GM12878 (cell line): ENCODE data around the gene SLC28A2. TPM values are rescaled to one million over a fixed set of nuclear protein-coding genes. Genes with fewer than 3 reads are reported as not detected.

ENCODE experiments used
- ATAC-seq: fragments of 200-7000 bp; cut with Tn5 transposase; 3 replicates; pipeline ENCODE4 v1.9.1; 2020; ENCODE audit warnings: mild to moderate bottlenecking, moderate library complexity
- BruUV-seq: library from RNA; stranded (reverse); fragments of 400-500 nt; replicated peaks from 2 replicates; lab custom pipeline; 2021; lab: Mats Ljungman, UMichigan
- CTCF ChIA-PET: fragments of 300-600 bp; sonication (Branson Sonifier 250); formaldehyde crosslinking; extraction: SDS; loops from one replicate; lab custom pipeline; 2021; ENCODE audit warnings: inconsistent platforms; lab: Yijun Ruan, JAX
- POLR2A ChIA-PET: fragments of 350-600 bp; formaldehyde crosslinking; extraction: SDS; loops from one replicate; lab custom pipeline; 2021; ENCODE audit warnings: inconsistent platforms; lab: Charles Lee
- RAD21 ChIA-PET: fragments of 300-600 bp; sonication (Branson Sonifier 250); formaldehyde crosslinking; loops from one replicate; lab custom pipeline; 2023; ENCODE audit warnings: antibody characterized with exemption; ENCODE audit not compliant: unreplicated experiment; lab: Charles Lee
- SMC1A ChIA-PET: fragments of 300-600 bp; sonication (Branson Sonifier 250); formaldehyde crosslinking; loops from one replicate; lab custom pipeline; 2023; ENCODE audit not compliant: unreplicated experiment, uncharacterized antibody; lab: Charles Lee
- DNase-seq: peaks from one replicate; pipeline ENCODE4 v3.0.0-alpha.2; 2011; ENCODE audit warnings: low read depth, low spot score
- FAIRE-seq: peaks from 3 replicates; lab custom pipeline; 2011; peaks lifted over from hg19 to GRCh38; lab: Jason Lieb, UNC
- H2AFZ ChIP-seq: 2 replicates; pipeline ENCODE4 v1.6.0; 2011; ENCODE audit warnings: low read depth, low read length, control low read depth; ENCODE audit not compliant: control insufficient read depth
- H3K27ac ChIP-seq: 2 replicates; pipeline ENCODE4 v1.5.1; 2011; ENCODE audit warnings: control low read depth; ENCODE audit not compliant: control insufficient read depth, insufficient read depth
- H3K27me3 ChIP-seq, 2 experiments: replicated peaks in 1 of 2; 2 replicates each; pipeline versions ENCODE4 v1.6.0 to v1.6.1; 2011; ENCODE audit warnings: low read length in 1 of 2; ENCODE audit not compliant: control insufficient read depth in 2 of 2, insufficient read depth in 2 of 2
- H3K36me3 ChIP-seq, 2 experiments: 2 replicates each; pipeline ENCODE4 v1.5.1; 2011; ENCODE audit warnings: low read length in 1 of 2; ENCODE audit not compliant: control insufficient read depth in 2 of 2, insufficient read depth in 2 of 2
- H3K4me1 ChIP-seq: 2 replicates; pipeline ENCODE4 v1.6.1; 2011; ENCODE audit warnings: mild to moderate bottlenecking, low read length, moderate library complexity, mixed read lengths; ENCODE audit not compliant: control insufficient read depth, insufficient read depth
- H3K4me2 ChIP-seq: 2 replicates; pipeline ENCODE4 v1.6.0; 2011; ENCODE audit warnings: control low read depth; ENCODE audit not compliant: control insufficient read depth, insufficient read depth
- H3K4me3 ChIP-seq: fragments of 200-600 bp; sonication (generic); 2 replicates; pipeline ENCODE4 v1.5.1; 2016
- H3K79me2 ChIP-seq: 2 replicates; pipeline ENCODE4 v1.6.0; 2011; ENCODE audit warnings: low read length; ENCODE audit not compliant: control insufficient read depth, insufficient read depth
- H3K9ac ChIP-seq: 2 replicates; pipeline ENCODE4 v1.8.0; 2011; ENCODE audit warnings: low read length, control low read depth, mixed read lengths; ENCODE audit not compliant: control insufficient read depth, insufficient read depth
- H3K9me3 ChIP-seq: replicated peaks from 3 replicates; pipeline ENCODE4 v1.5.1; 2011; ENCODE audit warnings: mild to moderate bottlenecking, low read length; ENCODE audit not compliant: control insufficient read depth, insufficient read depth
- H4K20me1 ChIP-seq: 2 replicates; pipeline ENCODE4 v1.6.0; 2011; ENCODE audit not compliant: control insufficient read depth, insufficient read depth
- PAX8 ChIP-seq: fragments of 450-650 bp; IDR thresholded peaks from 2 replicates; pipeline ENCODE4 v1.6.1; 2017; ENCODE audit warnings: mild to moderate bottlenecking, moderate library complexity
- POU2F2 ChIP-seq: IDR thresholded peaks from 3 replicates; pipeline ENCODE4 v1.6.1; 2011; ENCODE audit warnings: low read depth, mild to moderate bottlenecking, low read length, borderline replicate concordance
- RAD21 ChIP-seq: IDR thresholded peaks from 2 replicates; pipeline ENCODE4 v1.6.1; 2011; ENCODE audit warnings: mild to moderate bottlenecking, low read depth, low read length, moderate library complexity; ENCODE audit not compliant: insufficient read depth
- RAD51 ChIP-seq: fragments of 450-650 bp; IDR thresholded peaks from 2 replicates; pipeline ENCODE4 v1.6.1; 2016; ENCODE audit warnings: moderate library complexity, mild to moderate bottlenecking, inconsistent platforms
- RBBP5 ChIP-seq: fragments of 200-600 bp; sonication (generic); conservative IDR thresholded peaks from 2 replicates; pipeline ENCODE4 v1.6.1; 2016
- TCF3 ChIP-seq: IDR thresholded peaks from 2 replicates; pipeline ENCODE4 v1.6.1; 2012; ENCODE audit warnings: low read depth, mild to moderate bottlenecking, low read length, borderline replicate concordance; ENCODE audit not compliant: insufficient read depth
- ZSCAN29 ChIP-seq: fragments of 450-650 bp; IDR thresholded peaks from 2 replicates; pipeline ENCODE4 v1.6.1; 2017; ENCODE audit warnings: mild to moderate bottlenecking, moderate library complexity
- WGBS: methylation state at CpG from one replicate; pipeline ENCODE4 v1.1.6; 2016; ENCODE audit warnings: low lambda C conversion rate; ENCODE audit not compliant: insufficient replicate concordance, insufficient coverage; ENCODE audit errors: missing lambda C conversion rate; 5-methylcytosine and 5-hydroxymethylcytosine counted together
- in situ Hi-C: fragments of 300-500 bp; cut with MboI; formaldehyde crosslinking; loops from 9 replicates; pipeline ENCODE4 v1.14.3; 2018; ENCODE audit warnings: mixed read lengths
- intact Hi-C: fragments of 100-400 bp; cut with micrococcal nuclease; formaldehyde crosslinking; loops from one replicate; pipeline ENCODE4 v1.14.2; 2022; ENCODE audit not compliant: unreplicated experiment
- polyA plus RNA-seq, 11 experiments: library from polyadenylated mRNA; depleted of rRNA in 4 of 11; unstranded in 6 of 11; stranded (reverse) in 5 of 11; fragments of >200 nt; fragmentation: Nextera tagmentation in 4 of 11; fragmentation: Illumina TruSeq in 1 of 11; extraction: Ambion mirVana in 4 of 11; extraction: Trizol in 1 of 11; gene quantifications; 1 replicate in 1 of 11; 2 replicates in 10 of 11; pipeline versions ENCODE4 v1.2.1 to v1.2.3, GENCODE V29; 2011 to 2016; ENCODE audit warnings: inconsistent platforms in 2 of 11, missing spikeins in 2 of 11, low read depth in 1 of 11
- total RNA-seq, 4 experiments: library from RNA; depleted of rRNA in 3 of 4; stranded (reverse); fragments of >200 nt in 3 of 4; fragmentation: Illumina TruSeq in 1 of 4; extraction: Trizol in 1 of 4; gene quantifications; 2 replicates each; pipeline versions ENCODE4 v1.2.1 to v1.2.3, GENCODE V29; 2013 to 2021
- TF ChIP-seq, protein P1 (sequence below): fragments of 450-650 bp; IDR thresholded peaks from 2 replicates; pipeline ENCODE4 v1.6.1; 2016; ENCODE audit warnings: mild to moderate bottlenecking

SLC28A2 gene
- total and polyA plus RNA-seq, 10 of the 15 experiments (the other 5 are each of a cell fraction or from before 2014, with no cell fraction given), result 0.02 to 0.21 (median 0.14) TPM; not detected in 6

- no TSS peak for BruUV-seq
- intact Hi-C loops (no loop called here), in situ Hi-C loops (no loop called here)
- Histone ChIP-seq H4K20me1 (no peaks in the 10 kb centered on the region), H2AFZ (peak overlapping the region; percentile 22; the same call in 1 of the 2 replicates), H3K79me2 (no peaks in the 10 kb centered on the region), H3K27me3 (no peaks in the 10 kb centered on the region), H3K9ac (no peak overlapping the region), H3K9me3 (no peaks in the 10 kb centered on the region), H3K4me3 (no peak overlapping the region), H3K36me3 (no peaks in the 10 kb centered on the region), H3K4me2 (no peak overlapping the region), H3K27ac (no peak overlapping the region), H3K4me1 (no peaks in the 10 kb centered on the region)
- TF ChIP-seq ZSCAN29 (no peak), RAD21 (peak; percentile 45)
- DNase-seq (no peak), ATAC-seq (no peak), FAIRE-seq (no peak)
- ChIA-PET POLR2A (no interaction called here), SMC1A (interaction anchor here (0.6 kb wide), 2 partner anchors 84 to 194 kb away, joined by 3 read pairs; no protein-coding TSS in a partner anchor), CTCF (interaction anchor here (0.6 to 1.4 kb wide), 3 partner anchors 10 to 84 kb away, joined by 3 to 4 read pairs (median 3); no protein-coding TSS in a partner anchor), RAD21 (no interaction called here)
- WGBS, result 46% methylated on average over 13 of the region's 13 CpGs
Measured at GRCh38 chr15:45314960-45315359, 62.9 kb downstream of the SLC28A2 start.

- TF ChIP-seq TCF3 (no peak), RAD51 (no peak), POU2F2 (no peak), PAX8 (no peak), RBBP5 (no peak)
- TF ChIP-seq, protein P1, sequence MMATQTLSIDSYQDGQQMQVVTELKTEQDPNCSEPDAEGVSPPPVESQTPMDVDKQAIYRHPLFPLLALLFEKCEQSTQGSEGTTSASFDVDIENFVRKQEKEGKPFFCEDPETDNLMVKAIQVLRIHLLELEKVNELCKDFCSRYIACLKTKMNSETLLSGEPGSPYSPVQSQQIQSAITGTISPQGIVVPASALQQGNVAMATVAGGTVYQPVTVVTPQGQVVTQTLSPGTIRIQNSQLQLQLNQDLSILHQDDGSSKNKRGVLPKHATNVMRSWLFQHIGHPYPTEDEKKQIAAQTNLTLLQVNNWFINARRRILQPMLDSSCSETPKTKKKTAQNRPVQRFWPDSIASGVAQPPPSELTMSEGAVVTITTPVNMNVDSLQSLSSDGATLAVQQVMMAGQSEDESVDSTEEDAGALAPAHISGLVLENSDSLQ, result no peak
- BruUV-seq, result no TSS peak
- FAIRE-seq, result no peak
- no peaks in the 10 kb centered on the region; the same call in 2 of the 3 replicates for H3K9me3 ChIP-seq
- H3K9ac ChIP-seq, result no peak overlapping the region
- no peak overlapping the region for H3K27ac ChIP-seq
- WGBS, result 57% methylated on average over 7 of the region's 7 CpGs
- ChIA-PET SMC1A (interaction anchor here (0.6 to 1.6 kb wide), 4 partner anchors 10 to 22 kb away, joined by 3 to 4 read pairs (median 3); no protein-coding TSS in a partner anchor), RAD21 (interaction anchor here (0.7 to 1.7 kb wide), 2 partner anchors 22 to 73 kb away, joined by 3 to 4 read pairs; no protein-coding TSS in a partner anchor), CTCF (interaction anchor here (0.6 to 1.5 kb wide), 6 partner anchors 12 to 202 kb away, joined by 3 to 4 read pairs (median 3); no protein-coding TSS in a partner anchor), POLR2A (no interaction called here)
- H3K36me3 ChIP-seq, result no peaks in the 10 kb centered on the region
- H4K20me1 ChIP-seq, result no peaks in the 10 kb centered on the region
- intact Hi-C loops (no loop called here), in situ Hi-C loops (no loop called here)
- no peak for DNase-seq
- no peak overlapping the region for H3K4me3 ChIP-seq
- no peak for ATAC-seq
- no peaks in the 10 kb centered on the region for H3K27me3 ChIP-seq
- no peak overlapping the region for H2AFZ ChIP-seq
- no peak overlapping the region for H3K4me2 ChIP-seq
- H3K79me2 ChIP-seq, result no peaks in the 10 kb centered on the region
- no peaks in the 10 kb centered on the region for H3K4me1 ChIP-seq
Measured at GRCh38 chr15:45319472-45320214, 67.6 kb downstream of the SLC28A2 start.
